H9 (cell line): ENCODE results near the gene MRPL44. TPM values are rescaled to one million over a fixed set of nuclear protein-coding genes. Genes with fewer than 3 reads are reported as not detected.

Experiments used
- DNase-seq: peaks from one replicate; pipeline ENCODE4 v3.0.0-alpha.2; 2017
- H2AFZ ChIP-seq: one replicate; pipeline ENCODE4 v1.6.1; 2013; ENCODE audit warnings: mild to moderate bottlenecking, low read length, control low read depth, moderate library complexity
- H2AK5ac ChIP-seq: 2 replicates; pipeline ENCODE4 v1.6.1; 2013; ENCODE audit warnings: low read length, control low read depth, mixed read lengths; ENCODE audit not compliant: insufficient read length
- H2BK120ac ChIP-seq: one replicate; pipeline ENCODE4 v1.6.1; 2013; ENCODE audit warnings: low read depth, mild to moderate bottlenecking, low read length, control low read depth, inconsistent platforms; ENCODE audit not compliant: poor library complexity, severe bottlenecking
- H2BK12ac ChIP-seq: 2 replicates; pipeline ENCODE4 v1.6.1; 2013; ENCODE audit warnings: low read length, control low read depth, mixed read lengths, low read depth; ENCODE audit not compliant: insufficient read length
- H2BK15ac ChIP-seq: 2 replicates; pipeline ENCODE4 v1.6.1; 2013; ENCODE audit warnings: low read depth, low read length, control low read depth
- H2BK20ac ChIP-seq: one replicate; pipeline ENCODE4 v1.6.1; 2013; ENCODE audit warnings: low read depth, mild to moderate bottlenecking, low read length, control low read depth, inconsistent platforms; ENCODE audit not compliant: poor library complexity, severe bottlenecking
- H2BK5ac ChIP-seq: 2 replicates; pipeline ENCODE4 v1.6.1; 2013; ENCODE audit warnings: low read length, control low read depth, mixed read lengths; ENCODE audit not compliant: insufficient read length
- H3K14ac ChIP-seq: 2 replicates; pipeline ENCODE4 v1.6.1; 2013; ENCODE audit warnings: low read length, control low read depth; ENCODE audit not compliant: insufficient read depth
- H3K18ac ChIP-seq: 2 replicates; pipeline ENCODE4 v1.6.1; 2013; ENCODE audit warnings: low read depth, mild to moderate bottlenecking, mixed read lengths, low read length, control low read depth; ENCODE audit not compliant: insufficient read length
- H3K23ac ChIP-seq: 2 replicates; pipeline ENCODE4 v1.6.1; 2013; ENCODE audit warnings: low read length, control low read depth, mixed read lengths, low read depth; ENCODE audit not compliant: insufficient read length
- H3K23me2 ChIP-seq: 2 replicates; pipeline ENCODE4 v1.6.1; 2013; ENCODE audit warnings: low read depth, mild to moderate bottlenecking, mixed read lengths, low read length, control low read depth; ENCODE audit not compliant: insufficient read length, poor library complexity, severe bottlenecking
- H3K27ac ChIP-seq: 2 replicates; pipeline ENCODE4 v1.5.1; 2013; ENCODE audit warnings: low read length, control low read depth, mixed read lengths, low read depth; ENCODE audit not compliant: insufficient read length
- H3K27me3 ChIP-seq: 2 replicates; pipeline ENCODE4 v1.6.1; 2013; ENCODE audit warnings: low read length, control low read depth, inconsistent platforms; ENCODE audit not compliant: insufficient read depth
- H3K4ac ChIP-seq: 2 replicates; pipeline ENCODE4 v1.6.1; 2013; ENCODE audit warnings: low read depth, mild to moderate bottlenecking, control low read depth, inconsistent platforms, low read length, moderate library complexity
- H3K4me1 ChIP-seq: 2 replicates; pipeline ENCODE4 v1.6.1; 2013; ENCODE audit warnings: low read length, control low read depth, inconsistent platforms; ENCODE audit not compliant: insufficient read depth
- H3K4me2 ChIP-seq: 2 replicates; pipeline ENCODE4 v1.6.1; 2013; ENCODE audit warnings: low read length, control low read depth, mixed read lengths; ENCODE audit not compliant: insufficient read length, insufficient read depth
- H3K56ac ChIP-seq: 2 replicates; pipeline ENCODE4 v1.6.1; 2013; ENCODE audit warnings: low read depth, mild to moderate bottlenecking, mixed read lengths, low read length, control low read depth; ENCODE audit not compliant: insufficient read length
- H3K79me1 ChIP-seq: 2 replicates; pipeline ENCODE4 v1.6.1; 2013; ENCODE audit warnings: low read depth, mild to moderate bottlenecking, moderate library complexity, low read length, control low read depth, inconsistent platforms; ENCODE audit not compliant: insufficient read depth, poor library complexity, severe bottlenecking
- H3K79me2 ChIP-seq: 2 replicates; pipeline ENCODE4 v1.6.1; 2013; ENCODE audit warnings: low read length, control low read depth, inconsistent platforms; ENCODE audit not compliant: insufficient read depth
- H3K9ac ChIP-seq: 2 replicates; pipeline ENCODE4 v1.6.1; 2013; ENCODE audit warnings: low read length, control low read depth, mixed read lengths; ENCODE audit not compliant: insufficient read length; ENCODE audit errors: extremely low read depth
- H3K9me3 ChIP-seq: one replicate; pipeline ENCODE4 v1.6.1; 2013; ENCODE audit warnings: low read depth, low read length, inconsistent platforms; ENCODE audit not compliant: control insufficient read depth
- H3T11ph ChIP-seq: one replicate; pipeline ENCODE4 v1.6.1; 2013; ENCODE audit warnings: mild to moderate bottlenecking, low read length, control low read depth, inconsistent platforms
- H4K20me1 ChIP-seq: one replicate; pipeline ENCODE4 v1.6.1; 2013; ENCODE audit not compliant: control insufficient read depth, insufficient read length, insufficient read depth
- H4K5ac ChIP-seq: 2 replicates; pipeline ENCODE4 v1.6.1; 2013; ENCODE audit warnings: low read depth, mild to moderate bottlenecking, mixed read lengths, low read length, control low read depth; ENCODE audit not compliant: insufficient read length
- H4K8ac ChIP-seq: replicated peaks from 2 replicates; pipeline ENCODE4 v1.6.1; 2013; ENCODE audit warnings: low read length, control low read depth, mixed read lengths, low read depth; ENCODE audit not compliant: insufficient read length
- H4K91ac ChIP-seq: 2 replicates; pipeline ENCODE4 v1.6.1; 2013; ENCODE audit warnings: low read depth, mild to moderate bottlenecking, moderate library complexity, mixed read lengths, low read length, control low read depth; ENCODE audit not compliant: insufficient read length
- H3K27ac Mint-ChIP-seq, 3 experiments: 2 replicates in 2 of 3; 3 replicates in 1 of 3; pipeline ENCODE4 v1.8.0; 2020 to 2021; ENCODE audit warnings: mixed read lengths in 3 of 3, mild to moderate bottlenecking in 1 of 3, moderate library complexity in 1 of 3
- H3K27me3 Mint-ChIP-seq: 2 replicates; pipeline ENCODE4 v1.8.0; 2021; ENCODE audit warnings: low read depth, mild to moderate bottlenecking, moderate library complexity, mixed read lengths
- H3K36me3 Mint-ChIP-seq, 3 experiments: 2 replicates in 2 of 3; 3 replicates in 1 of 3; pipeline ENCODE4 v1.8.0; 2020 to 2021; ENCODE audit warnings: low read depth in 3 of 3, mixed read lengths in 3 of 3; ENCODE audit not compliant: insufficient read depth in 1 of 3
- H3K4me1 Mint-ChIP-seq, 2 experiments: 2 replicates each; pipeline ENCODE4 v1.8.0; 2020; ENCODE audit warnings: mixed read lengths in 2 of 2
- H3K4me3 Mint-ChIP-seq, 2 experiments: 2 replicates in 1 of 2; 3 replicates in 1 of 2; pipeline ENCODE4 v1.8.0; 2020 to 2021; ENCODE audit warnings: mild to moderate bottlenecking in 2 of 2, mixed read lengths in 2 of 2, moderate library complexity in 1 of 2
- H3K9me3 Mint-ChIP-seq, 2 experiments: 2 replicates in 1 of 2; 3 replicates in 1 of 2; pipeline ENCODE4 v1.8.0; 2020; ENCODE audit warnings: mild to moderate bottlenecking in 2 of 2, mixed read lengths in 2 of 2, moderate library complexity in 1 of 2
- CTCF ChIP-seq: fragments of 200-600 bp; sonication (generic); conservative IDR thresholded peaks from 3 replicates; pipeline ENCODE4 v1.8.0; 2021; ENCODE audit warnings: antibody characterized with exemption, mild to moderate bottlenecking
- WGBS: extraction: QIAGEN DNeasy Blood & Tissue Kit; methylation state at CpG from one replicate; pipeline ENCODE4 v1.1.7; 2013; ENCODE audit warnings: missing lambda C conversion rate, low lambda C conversion rate, mixed read lengths; ENCODE audit not compliant: insufficient read length; ENCODE audit errors: extremely low coverage; 5-methylcytosine and 5-hydroxymethylcytosine counted together
- total RNA-seq: library from RNA; stranded (reverse); gene quantifications from 2 replicates; pipeline ENCODE4 v1.2.1, GENCODE V29; 2021

MRPL44 gene
- total RNA-seq, 1 experiment from 2014 or later, result 46.1 TPM

- H3K23ac ChIP-seq, result no peak overlapping the region
- no peaks in the 10 kb centered on the region for H3K9me3 ChIP-seq
- H2AFZ ChIP-seq, result no peak overlapping the region
- no peak overlapping the region for H3K4me2 ChIP-seq
- H3K9me3 Mint-ChIP-seq, result no peaks in the 10 kb centered on the region
- peaks cover 12% of the 10 kb centered on the region for H3K79me1 ChIP-seq
- H3K27me3 Mint-ChIP-seq, result no peaks in the 10 kb centered on the region
- H3K14ac ChIP-seq, result no peak overlapping the region
- TF ChIP-seq CTCF, result no peak
- no peak overlapping the region for H3K18ac ChIP-seq
- H2BK20ac ChIP-seq, result no peak overlapping the region
- no peak overlapping the region for H3T11ph ChIP-seq
- H3K4ac ChIP-seq, result no peak overlapping the region
- no peak overlapping the region for H3K27ac ChIP-seq
- no peak overlapping the region for H2AK5ac ChIP-seq
- peaks cover 11 to 15% of the 10 kb centered on the region in 2 experiments for H3K4me1 Mint-ChIP-seq
- H3K36me3 Mint-ChIP-seq, result peaks cover 5 to 23% (median 14%) of the 10 kb centered on the region in 3 experiments; a peak in 6 of 7 replicates
- H2BK5ac ChIP-seq, result no peak overlapping the region
- 0 out of 2 replicates have a peak, but pooled peaks cover 1% of the 10 kb centered on the region for H3K79me2 ChIP-seq
- peak overlapping the region in 2 of 3 experiments; percentile 8 to 69; a peak in 5 of 7 replicates for H3K27ac Mint-ChIP-seq
- H3K27me3 ChIP-seq, result no peaks in the 10 kb centered on the region
- no peak overlapping the region for H4K8ac ChIP-seq
- no peaks in the 10 kb centered on the region for H3K23me2 ChIP-seq
- no peak overlapping the region for H2BK12ac ChIP-seq
- H3K4me3 Mint-ChIP-seq, result no peak overlapping the region
- H4K91ac ChIP-seq, result no peak overlapping the region
- no peak overlapping the region for H4K5ac ChIP-seq
- no peak for DNase-seq
- H2BK120ac ChIP-seq, result no peak overlapping the region
- no peak overlapping the region for H3K9ac ChIP-seq
- no peak overlapping the region for H2BK15ac ChIP-seq
- H3K56ac ChIP-seq, result no peak overlapping the region
- no peaks in the 10 kb centered on the region for H4K20me1 ChIP-seq
- H3K4me1 ChIP-seq, result no peaks in the 10 kb centered on the region
- WGBS, result no CpG with 5 or more reads among the region's 7 CpGs
Measured at GRCh38 chr2:223909001-223909741, 48.1 kb upstream of the MRPL44 start.
